HPDE6-E6E7 (cell line): ENCODE data around the gene LRIT1.

Experiments used
- DNase-seq: peaks from one replicate; pipeline ENCODE4 v3.0.0; 2011; ENCODE audit warnings: missing footprints; ENCODE audit errors: extremely low spot score

LRIT1 gene

GRCh38 chr10:84193327-84193726, 48.0 kb downstream of the LRIT1 start:
- DNase-seq, result no peak

- no peak for DNase-seq
Measured at GRCh38 chr10:84191106-84191505, 50.2 kb downstream of the LRIT1 start.

- DNase-seq, result no peak
Measured at GRCh38 chr10:84190621-84191020, 50.7 kb downstream of the LRIT1 start.

- no peak for DNase-seq
Measured at GRCh38 chr10:84188815-84189214, 52.5 kb downstream of the LRIT1 start.

- DNase-seq, result no peak
Measured at GRCh38 chr10:84185526-84186175, 55.7 kb downstream of the LRIT1 start.

GRCh38 chr10:84184517-84184916, 56.8 kb downstream of the LRIT1 start:
- DNase-seq, result no peak

- DNase-seq, result no peak
Measured at GRCh38 chr10:84181631-84182030, 59.7 kb downstream of the LRIT1 start.
